DOHH2 (cell line): ENCODE results near the gene ZNF625.

Source experiments
- H3F3A ChIP-seq: fragments of 200-600 bp; sonication (generic), shearing (Covaris generic); 2 replicates; pipeline ENCODE4 v1.6.0; 2016; ENCODE audit warnings: antibody characterized with exemption, mild to moderate bottlenecking; ENCODE audit not compliant: control insufficient read depth, insufficient read depth
- H3K27ac ChIP-seq: fragments of 200-600 bp; sonication (generic); 2 replicates; pipeline ENCODE4 v1.5.1; 2014; ENCODE audit warnings: low read depth, mild to moderate bottlenecking, low read length, moderate library complexity
- H3K27me3 ChIP-seq: fragments of 200-600 bp; sonication (generic); 2 replicates; pipeline ENCODE4 v1.6.1; 2014; ENCODE audit warnings: mild to moderate bottlenecking, low read length, mixed read lengths; ENCODE audit not compliant: control insufficient read depth
- H3K36me3 ChIP-seq: fragments of 200-600 bp; sonication (generic); 2 replicates; pipeline ENCODE4 v1.6.1; 2014; ENCODE audit warnings: mild to moderate bottlenecking, low read length, moderate library complexity, mixed read lengths; ENCODE audit not compliant: control insufficient read depth
- H3K4me1 ChIP-seq: fragments of 200-600 bp; sonication (generic); 2 replicates; pipeline ENCODE4 v1.6.1; 2014; ENCODE audit warnings: mild to moderate bottlenecking, low read length, mixed read lengths; ENCODE audit not compliant: control insufficient read depth
- H3K4me2 ChIP-seq: fragments of 200-600 bp; sonication (generic); 2 replicates; pipeline ENCODE4 v1.6.0; 2014; ENCODE audit warnings: mild to moderate bottlenecking, low read length, moderate library complexity
- H3K4me3 ChIP-seq: fragments of 200-600 bp; sonication (generic); 2 replicates; pipeline ENCODE4 v1.5.1; 2014; ENCODE audit warnings: mild to moderate bottlenecking, low read length, mixed read lengths
- H3K79me2 ChIP-seq: fragments of 200-600 bp; sonication (generic); 2 replicates; pipeline ENCODE4 v1.6.1; 2014; ENCODE audit warnings: mild to moderate bottlenecking, low read length, mixed read lengths; ENCODE audit not compliant: control insufficient read depth
- H3K9me2 ChIP-seq: fragments of 200-600 bp; sonication (generic); replicated peaks from 2 replicates; pipeline ENCODE4 v1.6.1; 2014; ENCODE audit warnings: mild to moderate bottlenecking, low read length, mixed read lengths; ENCODE audit not compliant: control insufficient read depth
- H3K9me3 ChIP-seq: fragments of 200-600 bp; sonication (generic); 2 replicates; pipeline ENCODE4 v1.6.1; 2014; ENCODE audit warnings: antibody characterized with exemption, low read length, mixed read lengths; ENCODE audit not compliant: control insufficient read depth, insufficient read depth
- H4K20me1 ChIP-seq: fragments of 200-600 bp; sonication (generic); 2 replicates; pipeline ENCODE4 v1.6.0; 2014; ENCODE audit warnings: low read depth, mild to moderate bottlenecking, antibody characterized with exemption, low read length, moderate library complexity; ENCODE audit not compliant: control insufficient read depth, insufficient read depth
- EZH2phosphoT487 ChIP-seq: fragments of 200-600 bp; sonication (generic); IDR thresholded peaks from 2 replicates; pipeline ENCODE4 v1.6.1; 2017; ENCODE audit warnings: borderline replicate concordance, mild to moderate bottlenecking, antibody characterized with exemption, low read length, moderate library complexity, mixed read lengths
- TF ChIP-seq, protein P1 (sequence below): fragments of 200-600 bp; sonication (generic); IDR thresholded peaks from one replicate; pipeline ENCODE4 v1.5.1; 2014; ENCODE audit warnings: antibody characterized with exemption, mild to moderate bottlenecking, low read depth, low read length; ENCODE audit not compliant: poor library complexity, severe bottlenecking

ZNF625 gene

DNA sequence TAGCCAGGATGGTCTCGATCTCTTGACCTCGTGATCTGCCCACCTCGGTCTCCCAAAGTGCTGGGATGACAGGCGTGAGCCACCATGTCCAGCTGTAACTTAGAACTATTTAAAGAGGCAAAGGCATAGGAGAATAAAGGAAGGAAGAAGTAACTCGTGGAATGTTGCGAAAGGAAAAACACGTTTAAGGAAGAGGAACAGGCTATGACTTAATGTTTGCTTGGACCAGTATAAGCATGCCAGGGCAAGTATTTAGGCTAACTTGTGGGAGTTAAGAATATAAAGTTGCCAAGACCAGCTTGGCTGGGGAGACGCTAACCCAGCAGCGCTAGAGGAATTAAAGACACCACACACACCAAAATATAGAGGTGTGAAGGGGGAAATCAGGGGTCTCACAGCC lies 58.5 kb downstream of the ZNF625 start:
- TF ChIP-seq, protein P1, sequence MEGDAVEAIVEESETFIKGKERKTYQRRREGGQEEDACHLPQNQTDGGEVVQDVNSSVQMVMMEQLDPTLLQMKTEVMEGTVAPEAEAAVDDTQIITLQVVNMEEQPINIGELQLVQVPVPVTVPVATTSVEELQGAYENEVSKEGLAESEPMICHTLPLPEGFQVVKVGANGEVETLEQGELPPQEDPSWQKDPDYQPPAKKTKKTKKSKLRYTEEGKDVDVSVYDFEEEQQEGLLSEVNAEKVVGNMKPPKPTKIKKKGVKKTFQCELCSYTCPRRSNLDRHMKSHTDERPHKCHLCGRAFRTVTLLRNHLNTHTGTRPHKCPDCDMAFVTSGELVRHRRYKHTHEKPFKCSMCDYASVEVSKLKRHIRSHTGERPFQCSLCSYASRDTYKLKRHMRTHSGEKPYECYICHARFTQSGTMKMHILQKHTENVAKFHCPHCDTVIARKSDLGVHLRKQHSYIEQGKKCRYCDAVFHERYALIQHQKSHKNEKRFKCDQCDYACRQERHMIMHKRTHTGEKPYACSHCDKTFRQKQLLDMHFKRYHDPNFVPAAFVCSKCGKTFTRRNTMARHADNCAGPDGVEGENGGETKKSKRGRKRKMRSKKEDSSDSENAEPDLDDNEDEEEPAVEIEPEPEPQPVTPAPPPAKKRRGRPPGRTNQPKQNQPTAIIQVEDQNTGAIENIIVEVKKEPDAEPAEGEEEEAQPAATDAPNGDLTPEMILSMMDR = no peak
- no peak for TF ChIP-seq EZH2phosphoT487
- no peaks in the 10 kb centered on the region for H3K36me3 ChIP-seq
- no peak overlapping the region for H3K4me2 ChIP-seq
- no peaks in the 10 kb centered on the region for H4K20me1 ChIP-seq
- no peaks in the 10 kb centered on the region for H3K4me1 ChIP-seq
- H3K4me3 ChIP-seq = no peak overlapping the region
- no peak overlapping the region for H3K27ac ChIP-seq
- H3K79me2 ChIP-seq = no peaks in the 10 kb centered on the region
- no peaks in the 10 kb centered on the region for H3K9me3 ChIP-seq
- H3K9me2 ChIP-seq = no peaks in the 10 kb centered on the region
- H3F3A ChIP-seq = no peaks in the 10 kb centered on the region
- no peaks in the 10 kb centered on the region for H3K27me3 ChIP-seq

DNA sequence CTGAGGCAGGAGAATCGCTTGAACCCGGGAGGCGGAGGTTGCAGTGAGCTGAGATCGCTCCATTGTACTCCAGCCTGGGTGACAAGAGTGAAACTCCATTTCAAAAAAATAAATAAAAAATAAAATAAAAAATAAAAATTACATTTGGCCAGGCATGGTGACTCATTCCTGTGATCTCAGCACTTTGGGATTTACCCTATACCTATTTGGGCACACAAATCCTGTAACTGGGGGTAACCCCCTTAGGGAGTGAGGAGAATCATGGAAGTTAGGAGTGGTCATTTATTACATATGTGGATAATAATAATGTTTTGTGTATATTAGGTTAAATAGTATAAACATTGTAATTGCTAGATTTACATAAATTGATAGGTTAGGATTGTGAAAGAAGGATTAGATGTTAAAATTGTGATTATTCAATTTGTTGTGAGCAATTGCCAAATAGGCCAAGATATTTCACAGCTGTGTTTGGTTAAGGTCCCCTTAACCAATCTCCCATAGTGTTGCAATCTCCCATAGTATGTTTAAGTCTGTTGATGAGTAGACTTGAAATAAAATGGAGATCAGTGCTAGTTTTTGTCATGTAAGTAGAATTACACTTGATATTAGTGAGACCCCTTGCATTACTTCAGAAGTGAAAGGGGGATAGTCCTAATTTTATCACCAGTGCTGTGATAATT lies 61.3 kb downstream of the ZNF625 start:
- TF ChIP-seq, protein P1 = no peak
- TF ChIP-seq EZH2phosphoT487 = no peak
- no peak overlapping the region for H3K4me2 ChIP-seq
- H3F3A ChIP-seq = no peaks in the 10 kb centered on the region
- H3K79me2 ChIP-seq = no peaks in the 10 kb centered on the region
- H3K9me2 ChIP-seq = no peaks in the 10 kb centered on the region
- H3K27ac ChIP-seq = no peak overlapping the region
- no peaks in the 10 kb centered on the region for H3K4me1 ChIP-seq
- no peaks in the 10 kb centered on the region for H4K20me1 ChIP-seq
- no peaks in the 10 kb centered on the region for H3K36me3 ChIP-seq
- H3K27me3 ChIP-seq = no peaks in the 10 kb centered on the region
- no peaks in the 10 kb centered on the region for H3K9me3 ChIP-seq
- no peak overlapping the region for H3K4me3 ChIP-seq
